GM12875 (cell line): ENCODE measurements around the gene PFDN1.

Source experiments
- H3K4me3 ChIP-seq: one replicate; pipeline ENCODE4 v1.5.1; 2011; ENCODE audit warnings: low read depth, low read length, control low read depth
- TF ChIP-seq, protein P1 (sequence below): IDR thresholded peaks from 2 replicates; pipeline ENCODE4 v1.5.1; 2011; ENCODE audit warnings: low read depth, mild to moderate bottlenecking, control low read depth, inconsistent platforms, low read length, moderate library complexity, borderline replicate concordance; ENCODE audit not compliant: insufficient read depth

The PFDN1 gene

DNA sequence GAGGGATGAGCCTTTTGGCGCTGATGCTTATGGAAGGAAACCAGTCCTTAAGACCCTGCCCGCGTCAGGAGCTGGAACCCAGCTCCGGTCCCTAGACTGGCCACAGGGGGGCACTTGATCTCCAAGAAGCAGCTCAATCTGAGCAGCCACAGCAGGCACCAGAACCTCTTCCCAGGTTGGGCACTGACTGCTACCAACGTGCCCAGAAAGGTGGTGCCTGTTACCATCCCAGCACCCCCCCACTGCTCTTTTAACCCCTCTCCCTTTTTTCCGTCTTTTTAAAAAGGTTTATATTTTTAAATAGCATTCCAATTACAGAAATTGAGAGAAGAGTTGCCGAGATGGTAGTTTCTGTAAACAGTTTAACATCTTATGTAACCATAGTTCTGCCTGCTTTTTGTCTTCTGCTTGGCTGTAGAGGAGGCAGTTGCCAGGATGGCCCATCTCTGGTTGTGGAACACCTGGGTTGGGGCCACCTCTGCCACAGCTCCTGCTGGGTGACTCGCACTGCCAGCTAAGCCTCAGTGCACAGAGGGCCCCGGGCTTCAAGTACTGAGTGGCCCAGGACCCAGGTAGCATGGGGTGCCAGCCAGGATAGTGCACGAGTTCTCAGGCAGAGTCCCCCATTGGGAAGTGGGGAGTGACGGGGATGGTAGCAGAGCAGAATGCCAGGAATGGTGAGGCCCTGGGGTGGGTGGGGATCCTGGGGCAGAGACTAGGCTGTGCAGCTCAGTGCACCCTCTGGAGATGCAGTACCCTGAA lies 62.8 kb downstream of the PFDN1 start:
- TF ChIP-seq, protein P1, sequence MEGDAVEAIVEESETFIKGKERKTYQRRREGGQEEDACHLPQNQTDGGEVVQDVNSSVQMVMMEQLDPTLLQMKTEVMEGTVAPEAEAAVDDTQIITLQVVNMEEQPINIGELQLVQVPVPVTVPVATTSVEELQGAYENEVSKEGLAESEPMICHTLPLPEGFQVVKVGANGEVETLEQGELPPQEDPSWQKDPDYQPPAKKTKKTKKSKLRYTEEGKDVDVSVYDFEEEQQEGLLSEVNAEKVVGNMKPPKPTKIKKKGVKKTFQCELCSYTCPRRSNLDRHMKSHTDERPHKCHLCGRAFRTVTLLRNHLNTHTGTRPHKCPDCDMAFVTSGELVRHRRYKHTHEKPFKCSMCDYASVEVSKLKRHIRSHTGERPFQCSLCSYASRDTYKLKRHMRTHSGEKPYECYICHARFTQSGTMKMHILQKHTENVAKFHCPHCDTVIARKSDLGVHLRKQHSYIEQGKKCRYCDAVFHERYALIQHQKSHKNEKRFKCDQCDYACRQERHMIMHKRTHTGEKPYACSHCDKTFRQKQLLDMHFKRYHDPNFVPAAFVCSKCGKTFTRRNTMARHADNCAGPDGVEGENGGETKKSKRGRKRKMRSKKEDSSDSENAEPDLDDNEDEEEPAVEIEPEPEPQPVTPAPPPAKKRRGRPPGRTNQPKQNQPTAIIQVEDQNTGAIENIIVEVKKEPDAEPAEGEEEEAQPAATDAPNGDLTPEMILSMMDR: peak; percentile 81
- no peak overlapping the region for H3K4me3 ChIP-seq

DNA sequence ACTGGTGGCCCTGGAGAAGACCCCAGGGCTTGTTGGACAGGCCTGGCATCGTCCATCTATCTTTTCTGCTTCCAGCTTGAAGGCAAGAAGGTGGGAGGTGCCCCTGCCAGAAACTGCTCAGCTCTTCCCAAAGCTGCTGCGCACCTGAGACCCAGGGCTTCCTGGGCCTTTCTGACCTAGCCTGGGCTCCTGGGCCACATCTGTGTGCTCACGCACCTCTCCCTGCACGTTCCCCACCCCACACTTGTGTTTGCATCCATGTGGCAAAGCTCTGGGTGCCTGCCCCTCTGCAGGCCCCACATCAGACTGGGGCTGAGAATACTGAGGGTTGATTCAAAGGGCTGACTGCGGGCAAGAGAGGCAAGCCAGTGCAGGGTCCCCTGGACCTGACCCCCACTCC lies 63.4 kb downstream of the PFDN1 start:
- H3K4me3 ChIP-seq: no peak overlapping the region
- TF ChIP-seq, protein P1: no peak

DNA sequence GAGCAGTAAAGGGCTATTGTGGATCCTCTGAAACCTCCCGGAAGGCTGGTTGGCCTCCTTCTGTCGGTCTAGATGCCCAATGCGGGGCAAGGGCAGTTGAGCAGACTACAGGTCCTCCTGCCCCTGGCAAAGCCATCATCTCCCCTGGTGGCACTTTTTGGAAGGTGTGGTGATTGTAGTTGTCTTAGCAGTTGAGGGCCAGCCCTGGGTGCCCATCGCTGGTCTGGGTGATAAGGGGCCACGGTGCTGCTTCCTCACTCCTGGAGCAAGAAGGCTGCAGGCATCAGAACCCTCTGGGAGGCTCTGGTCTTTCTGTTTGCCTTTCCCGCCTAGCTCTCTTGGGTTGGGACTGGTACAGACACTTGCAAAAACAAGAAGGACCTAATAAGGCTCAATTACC lies 64.1 kb downstream of the PFDN1 start:
- H3K4me3 ChIP-seq: no peak overlapping the region
- TF ChIP-seq, protein P1: no peak

DNA sequence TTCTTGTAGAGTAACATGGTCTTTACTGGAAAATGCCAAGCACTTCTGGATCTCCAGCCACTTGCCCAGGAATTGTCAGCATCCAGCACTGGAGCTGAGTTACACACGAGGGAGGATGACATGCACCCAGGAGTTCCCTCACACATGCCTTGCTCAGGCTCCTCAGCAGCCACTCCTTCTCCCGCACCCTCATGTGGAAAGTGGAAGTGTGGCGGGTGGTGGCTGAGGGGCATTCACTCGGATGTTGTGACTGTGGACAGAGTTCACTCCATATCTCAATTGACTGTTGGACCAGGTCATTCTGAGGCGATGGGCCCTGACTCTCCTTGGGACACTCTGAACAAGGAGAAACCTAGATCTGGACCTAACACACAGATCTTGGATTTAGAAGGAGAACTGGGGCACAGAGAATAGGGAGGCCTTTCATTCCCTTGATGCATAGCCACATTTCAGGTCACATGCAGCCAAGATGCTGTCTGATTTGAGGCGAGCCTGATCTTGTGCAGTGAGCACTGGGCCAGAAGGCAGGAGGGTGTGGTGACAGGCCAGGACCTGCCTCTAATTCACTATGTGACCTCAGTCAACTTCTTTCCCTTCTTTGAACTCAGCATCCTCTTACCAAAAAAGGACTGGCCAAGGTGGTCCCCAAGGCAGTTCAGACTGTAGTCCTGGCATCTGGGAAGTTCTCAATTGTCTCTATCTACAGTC lies 65.9 kb downstream of the PFDN1 start:
- H3K4me3 ChIP-seq: no peak overlapping the region
- TF ChIP-seq, protein P1: no peak

DNA sequence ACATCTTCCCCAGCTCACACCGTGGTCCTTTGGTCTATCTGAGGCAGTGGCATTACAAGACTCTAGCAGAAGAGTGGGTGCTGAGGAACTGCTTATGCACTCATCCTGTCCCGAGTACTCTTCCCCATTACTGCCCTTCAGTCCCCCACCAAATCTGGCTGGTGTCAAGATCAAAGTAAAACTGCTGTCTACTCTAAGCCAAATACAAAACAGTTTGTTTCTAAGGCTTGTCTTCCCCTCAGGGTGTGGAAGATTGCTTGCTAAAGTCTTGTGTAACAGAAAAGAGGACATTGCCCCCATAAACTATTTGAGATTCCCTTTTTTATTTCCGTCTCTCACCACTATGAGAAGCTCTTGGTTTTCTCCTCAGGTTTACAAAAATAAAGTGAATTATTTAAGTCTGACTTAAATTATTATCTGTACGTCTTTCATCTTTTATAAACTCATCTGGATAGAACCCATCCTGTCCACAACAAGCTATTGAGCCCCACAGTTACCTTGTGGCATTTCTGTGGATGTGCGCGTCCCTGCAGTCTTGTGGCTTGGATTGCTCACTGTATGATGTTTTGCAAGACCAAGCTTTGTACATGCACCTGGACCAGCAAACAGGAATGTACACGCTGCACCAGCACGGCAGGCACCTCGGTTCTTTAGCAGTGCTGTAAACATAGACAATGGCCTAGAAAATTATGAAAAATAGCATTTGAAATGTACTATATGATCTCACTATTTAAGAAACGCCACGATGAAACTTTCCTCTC lies 66.9 kb downstream of the PFDN1 start:
- TF ChIP-seq, protein P1: no peak
- no peak overlapping the region for H3K4me3 ChIP-seq

DNA sequence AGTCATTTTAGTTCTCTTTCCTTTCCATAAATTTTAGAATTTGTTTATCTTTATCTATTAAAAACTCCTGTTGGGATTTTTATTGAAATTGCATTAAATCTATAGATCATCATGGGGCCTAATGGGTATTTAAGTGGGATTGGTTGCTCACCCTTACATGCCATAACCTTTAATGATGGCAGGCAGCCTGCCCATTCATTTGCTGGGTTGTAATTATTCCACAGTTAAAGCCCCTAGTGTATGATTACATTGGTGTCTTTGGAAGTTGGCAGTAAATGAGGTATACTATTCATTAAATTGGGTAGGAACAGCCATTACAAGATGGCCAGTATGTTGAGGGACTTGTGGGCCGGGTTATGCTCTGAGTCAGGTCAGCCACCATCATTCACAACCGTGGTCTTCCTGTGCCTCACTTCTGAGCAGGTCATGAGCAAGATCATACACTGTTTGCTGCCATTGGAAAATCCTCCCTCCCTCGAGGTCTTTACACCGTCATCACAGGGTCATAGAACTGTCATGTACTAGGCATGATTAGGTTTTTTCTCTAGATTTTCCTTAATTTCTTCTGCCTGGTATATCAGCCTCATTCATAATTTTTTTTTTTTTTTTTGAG lies 68.4 kb downstream of the PFDN1 start:
- H3K4me3 ChIP-seq: no peak overlapping the region
- TF ChIP-seq, protein P1: no peak
